Tibial nerve (tissue), 4 donors: ENCODE data around the gene C6orf15. TPM values are rescaled to one million over a fixed set of nuclear protein-coding genes. Genes with fewer than 3 reads are reported as not detected.

ENCODE experiments used
- DNase-seq, 2 donors: peaks; one replicate each; pipeline ENCODE4 v3.0.0-alpha.2; 2019; ENCODE audit warnings: low spot score in 2 of 2
- H3K27ac ChIP-seq, 4 donors: fragments of 200-600 bp; sonication (generic) in 3 of 4; one replicate each; pipeline ENCODE4 v1.5.1; 2017 to 2019; ENCODE audit warnings: mild to moderate bottlenecking in 1 of 4
- H3K27me3 ChIP-seq, 2 donors: fragments of 200-600 bp; sonication (generic) in 1 of 2; one replicate each; pipeline versions ENCODE4 v1.5.1 to v1.6.0; 2017 to 2019
- H3K36me3 ChIP-seq, 3 donors: fragments of 200-600 bp; sonication (generic); one replicate each; pipeline ENCODE4 v1.5.1; 2018 to 2019
- H3K4me1 ChIP-seq, 4 donors: fragments of 200-600 bp; sonication (generic) in 3 of 4; one replicate each; pipeline ENCODE4 v1.5.1; 2017 to 2019
- H3K4me3 ChIP-seq, 4 donors: fragments of 200-600 bp; sonication (generic) in 3 of 4; one replicate each; pipeline ENCODE4 v1.5.1; 2017 to 2019; ENCODE audit warnings: mild to moderate bottlenecking in 1 of 4, moderate library complexity in 1 of 4
- H3K9me3 ChIP-seq, 4 donors: fragments of 200-600 bp; sonication (generic) in 3 of 4; one replicate each; pipeline ENCODE4 v1.5.1; 2017 to 2019
- EP300 ChIP-seq, 2 donors: sonication (generic); formaldehyde crosslinking; IDR thresholded peaks; one replicate each; pipeline ENCODE4 v1.6.1; 2017; ENCODE audit warnings: antibody characterized with exemption in 2 of 2, mild to moderate bottlenecking in 1 of 2
- POLR2A ChIP-seq, 2 donors: fragments of 450-650 bp; IDR thresholded peaks; one replicate each; pipeline ENCODE4 v1.6.1; 2017; ENCODE audit warnings: antibody characterized with exemption in 2 of 2, mild to moderate bottlenecking in 2 of 2, moderate library complexity in 2 of 2
- WGBS, 2 donors: methylation state at CpG; one replicate each; pipeline ENCODE4 v1.1.5; 2018; 5-methylcytosine and 5-hydroxymethylcytosine counted together
- total RNA-seq, 4 donors: library from RNA; depleted of rRNA; stranded (reverse); fragments of >200 nt; gene quantifications; one replicate each; pipeline ENCODE4 v1.1.0, GENCODE V29; 2016
- TF ChIP-seq, protein P1 (sequence below), 5 experiments: fragments of 200-600 bp in 3 of 5; fragments of 450-650 bp in 2 of 5; sonication (generic) in 3 of 5; IDR thresholded peaks; one replicate each; pipeline ENCODE4 v1.5.1; 2016 to 2019; ENCODE audit warnings: antibody characterized with exemption in 5 of 5, mild to moderate bottlenecking in 3 of 5, moderate library complexity in 2 of 5

C6orf15 gene
- total RNA-seq, 4 donors from 2014 or later: not detected

DNA sequence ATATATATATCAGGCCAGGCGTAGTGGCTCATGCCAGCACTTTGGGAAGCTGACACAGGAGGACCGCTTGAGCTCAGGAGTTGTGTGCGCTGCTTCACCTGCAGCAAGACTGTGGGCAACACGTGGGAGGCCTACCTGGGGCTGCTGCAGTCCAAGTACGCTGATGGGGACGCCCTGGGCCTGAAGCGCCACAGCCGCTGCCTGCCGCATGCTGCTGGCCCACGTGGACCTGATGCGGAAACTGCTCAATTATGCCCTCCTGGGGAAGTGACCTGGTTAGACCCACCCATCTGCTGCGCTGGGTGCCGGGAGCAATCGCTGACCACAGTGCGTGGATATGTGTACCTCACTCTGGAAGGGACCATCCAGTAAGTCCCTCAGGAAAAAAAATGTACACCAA, 28.3 kb upstream of the C6orf15 start:
- Histone ChIP-seq H3K36me3 (peaks cover 0 to 27% (median 0%) of the 10 kb centered on the region in 3 donors), H3K9me3 (no peaks in the 10 kb centered on the region), H3K4me3 (no peak overlapping the region), H3K27ac (no peak overlapping the region), H3K4me1 (peaks cover 0 to 23% (median 0%) of the 10 kb centered on the region in 4 donors), H3K27me3 (no peaks in the 10 kb centered on the region)
- 90 to 91% methylated on average over 15 of the region's 15 CpGs for WGBS, 2 donors
- no peak for DNase-seq
- TF ChIP-seq, protein P1, sequence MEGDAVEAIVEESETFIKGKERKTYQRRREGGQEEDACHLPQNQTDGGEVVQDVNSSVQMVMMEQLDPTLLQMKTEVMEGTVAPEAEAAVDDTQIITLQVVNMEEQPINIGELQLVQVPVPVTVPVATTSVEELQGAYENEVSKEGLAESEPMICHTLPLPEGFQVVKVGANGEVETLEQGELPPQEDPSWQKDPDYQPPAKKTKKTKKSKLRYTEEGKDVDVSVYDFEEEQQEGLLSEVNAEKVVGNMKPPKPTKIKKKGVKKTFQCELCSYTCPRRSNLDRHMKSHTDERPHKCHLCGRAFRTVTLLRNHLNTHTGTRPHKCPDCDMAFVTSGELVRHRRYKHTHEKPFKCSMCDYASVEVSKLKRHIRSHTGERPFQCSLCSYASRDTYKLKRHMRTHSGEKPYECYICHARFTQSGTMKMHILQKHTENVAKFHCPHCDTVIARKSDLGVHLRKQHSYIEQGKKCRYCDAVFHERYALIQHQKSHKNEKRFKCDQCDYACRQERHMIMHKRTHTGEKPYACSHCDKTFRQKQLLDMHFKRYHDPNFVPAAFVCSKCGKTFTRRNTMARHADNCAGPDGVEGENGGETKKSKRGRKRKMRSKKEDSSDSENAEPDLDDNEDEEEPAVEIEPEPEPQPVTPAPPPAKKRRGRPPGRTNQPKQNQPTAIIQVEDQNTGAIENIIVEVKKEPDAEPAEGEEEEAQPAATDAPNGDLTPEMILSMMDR (IDR thresholded peaks at IDR 0.05): no peak
- TF ChIP-seq POLR2A (IDR thresholded peaks at IDR 0.05) (no peak), EP300 (IDR thresholded peaks at IDR 0.05) (no peak)

DNA sequence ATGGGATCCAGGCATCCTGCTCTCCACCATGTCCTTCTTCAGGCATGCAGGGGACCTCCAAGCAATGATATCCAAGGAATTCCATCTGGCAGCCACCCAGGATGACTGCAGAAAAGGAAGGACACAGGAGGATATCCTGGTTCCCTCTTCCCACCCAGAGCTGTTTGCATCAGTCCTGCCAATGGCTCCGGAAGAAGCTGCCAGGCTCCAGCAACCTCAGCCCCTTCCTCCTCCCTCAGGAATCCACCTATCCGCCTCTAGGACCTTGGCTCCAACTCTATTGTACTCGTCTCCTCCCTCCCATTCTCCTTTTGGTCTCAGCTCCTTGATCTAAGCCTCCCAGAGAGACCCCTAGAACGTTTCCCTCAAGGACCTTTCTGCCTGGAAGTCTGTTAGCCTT, 27.2 kb upstream of the C6orf15 start:
- Histone ChIP-seq H3K9me3 (no peaks in the 10 kb centered on the region), H3K27me3 (no peaks in the 10 kb centered on the region), H3K4me1 (peaks cover 0 to 23% (median 0%) of the 10 kb centered on the region in 4 donors), H3K4me3 (no peak overlapping the region), H3K36me3 (peaks cover 0 to 17% (median 0%) of the 10 kb centered on the region in 3 donors), H3K27ac (no peak overlapping the region)
- TF ChIP-seq POLR2A (IDR thresholded peaks at IDR 0.05): no peak
- TF ChIP-seq, protein P1 (IDR thresholded peaks at IDR 0.05): no peak
- TF ChIP-seq EP300 (IDR thresholded peaks at IDR 0.05): no peak
- no peak for DNase-seq
- WGBS, 2 donors: 27 to 35% methylated on average over 4 of the region's 4 CpGs

DNA sequence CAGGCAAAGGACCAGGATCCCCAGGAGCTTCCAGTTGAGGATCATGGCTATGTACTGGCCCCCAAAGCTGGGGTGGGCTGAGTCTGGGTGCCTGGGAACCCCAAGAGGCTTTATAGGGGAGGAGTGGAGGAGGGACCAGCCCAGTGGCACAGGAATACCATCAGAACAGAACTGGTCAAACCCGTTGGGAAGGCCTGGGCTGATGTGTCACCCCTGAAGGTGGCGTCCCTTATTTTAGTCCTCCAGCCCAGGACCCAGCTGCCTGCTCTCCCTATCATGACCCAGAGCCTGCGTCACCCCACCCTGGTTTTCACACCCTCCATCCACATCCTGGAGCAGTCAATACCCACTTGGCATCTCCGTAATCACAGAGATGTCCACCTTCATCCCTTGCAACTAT, 26.6 kb upstream of the C6orf15 start, which contains the start of gene PSORS1C2:
Gene PSORS1C2, minus strand, starts transcription at position 85 of the 400 bp plus-strand sequence. Its CDS starts 40 bp downstream, at position 45.
- Histone ChIP-seq H3K4me3 (no peak within 1 kb of the TSS), H3K36me3 (peaks cover 0 to 10% (median 0%) of the 10 kb centered on the region in 3 donors), H3K4me1 (peaks cover 0 to 23% (median 0%) of the 10 kb centered on the region in 4 donors), H3K9me3 (no peaks in the 10 kb centered on the region), H3K27ac (peak within 1 kb of the TSS in 1 of 4 donors; percentile 4), H3K27me3 (no peaks in the 10 kb centered on the region)
- no peak for TF ChIP-seq POLR2A (IDR thresholded peaks at IDR 0.05)
- TF ChIP-seq, protein P1 (IDR thresholded peaks at IDR 0.05): no peak
- no peak for TF ChIP-seq EP300 (IDR thresholded peaks at IDR 0.05)
- 89 to 95% methylated on average over 4 of the region's 4 CpGs for WGBS, 2 donors
- DNase-seq: no peak

DNA sequence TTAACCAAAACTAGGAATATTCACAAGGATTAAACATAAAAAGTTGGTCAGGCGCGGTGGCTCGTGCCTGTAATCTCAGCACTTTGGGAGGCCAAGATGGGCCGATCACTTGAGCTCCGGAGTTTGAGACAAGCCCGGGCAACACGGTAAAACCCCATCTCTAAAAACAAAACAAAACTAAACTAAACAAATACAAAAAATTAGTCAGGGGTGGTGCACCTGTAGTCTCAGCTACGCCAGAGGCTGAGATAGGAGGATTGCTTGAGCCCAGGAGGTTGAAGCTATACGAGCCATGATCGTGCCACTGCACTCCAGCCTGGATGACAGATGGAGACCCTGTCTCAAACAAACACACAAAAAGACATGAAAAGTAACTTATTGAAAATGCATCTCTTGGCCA, 23.3 kb upstream of the C6orf15 start:
- TF ChIP-seq EP300 (IDR thresholded peaks at IDR 0.05): no peak
- TF ChIP-seq, protein P1 (IDR thresholded peaks at IDR 0.05): no peak
- H3K27me3 ChIP-seq: no peaks in the 10 kb centered on the region
- H3K27ac ChIP-seq: no peak overlapping the region
- H3K9me3 ChIP-seq: no peaks in the 10 kb centered on the region
- H3K4me1 ChIP-seq: peaks cover 0 to 9% (median 0%) of the 10 kb centered on the region in 4 donors
- no peak overlapping the region for H3K4me3 ChIP-seq
- no peak for DNase-seq
- WGBS, 2 donors: 85 to 92% methylated on average over 10 of the region's 10 CpGs
- no peaks in the 10 kb centered on the region for H3K36me3 ChIP-seq

DNA sequence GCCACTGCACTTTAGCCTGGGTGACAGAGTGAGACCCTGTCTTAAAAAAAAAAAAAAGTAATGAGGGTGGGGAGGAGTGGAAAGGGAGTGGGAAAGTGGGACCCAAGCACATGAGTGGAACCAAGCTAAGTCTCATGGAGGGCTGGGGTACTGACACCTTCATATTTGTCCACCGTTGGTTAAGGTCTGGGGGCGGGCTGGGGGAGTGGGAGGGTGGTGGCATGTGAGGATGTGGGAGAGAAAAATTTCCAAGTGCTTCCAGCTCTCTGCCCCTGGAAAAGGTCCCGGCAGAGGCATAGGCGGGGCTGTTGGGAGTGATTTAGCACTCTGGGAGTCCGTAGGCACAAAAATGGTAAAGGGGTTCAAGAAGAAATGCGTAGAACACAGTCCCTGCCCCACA, 20.4 kb upstream of the C6orf15 start:
- Histone ChIP-seq H3K4me1 (peaks cover 0 to 4% (median 0%) of the 10 kb centered on the region in 4 donors), H3K27me3 (no peaks in the 10 kb centered on the region), H3K9me3 (no peaks in the 10 kb centered on the region), H3K36me3 (no peaks in the 10 kb centered on the region), H3K4me3 (no peak overlapping the region), H3K27ac (no peak overlapping the region)
- TF ChIP-seq, protein P1 (IDR thresholded peaks at IDR 0.05): no peak
- TF ChIP-seq POLR2A (IDR thresholded peaks at IDR 0.05): no peak
- no peak for TF ChIP-seq EP300 (IDR thresholded peaks at IDR 0.05)
- no peak for DNase-seq
- 57 to 63% methylated on average over 6 of the region's 6 CpGs for WGBS, 2 donors
